ENCODE results near the gene ANKRD62.
"Not testable (repeated sequence)": the region's sequence is repeated elsewhere in the genome, so short reads cannot be mapped to it uniquely, and the experiment has no call there.

ANKRD62 gene

GRCh38 chr18:12066910-12067511 is 26.6 kb upstream of the ANKRD62 start:
- DNase-seq = no peak

GRCh38 chr18:12067671-12068070 is 26.0 kb upstream of the ANKRD62 start:
- no peak for DNase-seq

- DNase-seq = not testable (repeated sequence)
These were observed 25.2 kb upstream of the ANKRD62 start for GRCh38 chr18:12068316-12068949.

- DNase-seq = no peak
These were observed 24.7 kb upstream of the ANKRD62 start for GRCh38 chr18:12068950-12069320.

- DNase-seq = not testable (repeated sequence)
These were observed 22.6 kb upstream of the ANKRD62 start for GRCh38 chr18:12071066-12071465.

GRCh38 chr18:12072996-12073395 is 20.6 kb upstream of the ANKRD62 start:
- DNase-seq = no peak

GRCh38 chr18:12074736-12075135 is 18.9 kb upstream of the ANKRD62 start:
- no peak for DNase-seq

- DNase-seq = no peak
These were observed 17.1 kb upstream of the ANKRD62 start for GRCh38 chr18:12076424-12077140.

GRCh38 chr18:12077994-12078393 is 15.6 kb upstream of the ANKRD62 start:
- not testable (repeated sequence) for DNase-seq

GRCh38 chr18:12079491-12080237 is 14.0 kb upstream of the ANKRD62 start:
- no peak for DNase-seq

GRCh38 chr18:12085136-12085535 is 8.5 kb upstream of the ANKRD62 start:
- DNase-seq = no peak

GRCh38 chr18:12085786-12086185 is 7.9 kb upstream of the ANKRD62 start:
- no peak for DNase-seq

GRCh38 chr18:12086249-12086648 is 7.4 kb upstream of the ANKRD62 start:
- DNase-seq = no peak

GRCh38 chr18:12086677-12087470 is 6.8 kb upstream of the ANKRD62 start:
- DNase-seq = no peak

GRCh38 chr18:12087471-12088025 is 6.1 kb upstream of the ANKRD62 start:
- DNase-seq = no peak

- DNase-seq = no peak
These were observed 5.5 kb upstream of the ANKRD62 start for GRCh38 chr18:12088096-12088495.

GRCh38 chr18:12088731-12089375 is 4.8 kb upstream of the ANKRD62 start:
- DNase-seq = no peak

- no peak for DNase-seq
These were observed 2.0 kb upstream of the ANKRD62 start for GRCh38 chr18:12091538-12092141.

GRCh38 chr18:12092398-12093229 is 1.0 kb upstream of the ANKRD62 start:
- DNase-seq = no peak

- DNase-seq = no peak
These were observed 4.7 kb downstream of the ANKRD62 start for GRCh38 chr18:12098374-12098773.

All from SIG-M5 (cell line).